ENCODE measurements around the gene ANK3.

GRCh38 chr10:60376221-60377041 lies 13.2 kb downstream of the ANK3 start:
- no peak for TF ChIP-seq CTCF (IDR thresholded peaks at IDR 0.05; ENCODE audit: poor library complexity)
- TF ChIP-seq EZH2phosphoT487 (IDR thresholded peaks at IDR 0.05; ENCODE audit: low read depth, severe bottlenecking, unreplicated experiment), result no peak
